ENCODE results near the gene DYNC2I2. TPM values are rescaled to one million over a fixed set of nuclear protein-coding genes. Genes with fewer than 3 reads are reported as not detected.
"Not testable (repeated sequence)": the region's sequence is repeated elsewhere in the genome, so short reads cannot be mapped to it uniquely, and the experiment has no call there.

The DYNC2I2 gene
- total and polyA plus RNA-seq, 2 donors from 2014 or later: 76.6 to 98.6 TPM

GRCh38 chr9:128588581-128589233 is 67.9 kb downstream of the DYNC2I2 start:
- intact Hi-C loops (cut with DNase I): no loop called here
- no peak overlapping the region for H3K4me3 ChIP-seq (ENCODE audit: low read length in 3 of 3)
- TF ChIP-seq, protein P1, sequence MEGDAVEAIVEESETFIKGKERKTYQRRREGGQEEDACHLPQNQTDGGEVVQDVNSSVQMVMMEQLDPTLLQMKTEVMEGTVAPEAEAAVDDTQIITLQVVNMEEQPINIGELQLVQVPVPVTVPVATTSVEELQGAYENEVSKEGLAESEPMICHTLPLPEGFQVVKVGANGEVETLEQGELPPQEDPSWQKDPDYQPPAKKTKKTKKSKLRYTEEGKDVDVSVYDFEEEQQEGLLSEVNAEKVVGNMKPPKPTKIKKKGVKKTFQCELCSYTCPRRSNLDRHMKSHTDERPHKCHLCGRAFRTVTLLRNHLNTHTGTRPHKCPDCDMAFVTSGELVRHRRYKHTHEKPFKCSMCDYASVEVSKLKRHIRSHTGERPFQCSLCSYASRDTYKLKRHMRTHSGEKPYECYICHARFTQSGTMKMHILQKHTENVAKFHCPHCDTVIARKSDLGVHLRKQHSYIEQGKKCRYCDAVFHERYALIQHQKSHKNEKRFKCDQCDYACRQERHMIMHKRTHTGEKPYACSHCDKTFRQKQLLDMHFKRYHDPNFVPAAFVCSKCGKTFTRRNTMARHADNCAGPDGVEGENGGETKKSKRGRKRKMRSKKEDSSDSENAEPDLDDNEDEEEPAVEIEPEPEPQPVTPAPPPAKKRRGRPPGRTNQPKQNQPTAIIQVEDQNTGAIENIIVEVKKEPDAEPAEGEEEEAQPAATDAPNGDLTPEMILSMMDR (IDR thresholded peaks at IDR 0.05; ENCODE audit: borderline replicate concordance, extremely low read depth, insufficient read depth): no peak
- DNase-seq (no peak), FAIRE-seq (no peak)
- H3K36me3 ChIP-seq (ENCODE audit: control insufficient read depth in 2 of 3, insufficient read depth in 3 of 3, low read length in 3 of 3): peaks cover 20 to 61% (median 60%) of the 10 kb centered on the region in 3 donors
- H3K27ac ChIP-seq (ENCODE audit: low read depth in 2 of 2, low read length in 2 of 2): no peak overlapping the region
- no peaks in the 10 kb centered on the region for H3K9me3 ChIP-seq (ENCODE audit: control insufficient read depth in 2 of 3, insufficient read depth in 1 of 3, low read length in 3 of 3)
- H3K27me3 ChIP-seq (ENCODE audit: control insufficient read depth, insufficient read depth, low read length): no peaks in the 10 kb centered on the region
- H3K4me1 ChIP-seq (ENCODE audit: control insufficient read depth in 2 of 3, insufficient read depth in 2 of 3, low read depth in 1 of 3, low read length in 3 of 3): no peaks in the 10 kb centered on the region
- H3K9ac ChIP-seq (ENCODE audit: low read length in 3 of 3): no peak overlapping the region

DNA sequence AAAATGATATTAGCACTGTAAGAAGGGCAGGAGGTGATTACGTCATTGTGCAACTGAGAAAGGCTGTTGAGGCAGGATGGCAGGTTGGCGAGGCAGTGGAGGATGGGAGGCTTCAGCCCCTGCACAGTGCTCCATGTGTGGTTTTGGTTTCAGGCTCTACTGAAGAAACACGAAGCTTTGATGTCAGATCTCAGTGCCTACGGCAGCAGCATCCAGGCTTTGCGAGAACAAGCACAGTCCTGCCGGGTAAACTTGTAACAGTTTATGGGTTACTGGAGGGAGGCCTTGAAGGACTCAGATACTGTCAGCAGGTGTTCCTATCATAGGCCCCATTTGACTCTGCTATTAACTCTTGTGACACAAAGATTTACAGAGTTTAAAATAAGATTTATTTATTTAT is 69.2 kb downstream of the DYNC2I2 start:
- Histone ChIP-seq H3K36me3 (ENCODE audit: control insufficient read depth in 2 of 3, insufficient read depth in 3 of 3, low read length in 3 of 3) (peaks cover 28 to 63% (median 62%) of the 10 kb centered on the region in 3 donors), H3K27me3 (ENCODE audit: control insufficient read depth, insufficient read depth, low read length) (no peaks in the 10 kb centered on the region), H3K27ac (ENCODE audit: low read depth in 2 of 2, low read length in 2 of 2) (no peak overlapping the region), H3K4me3 (ENCODE audit: low read length in 3 of 3) (no peak overlapping the region), H3K9me3 (ENCODE audit: control insufficient read depth in 2 of 3, insufficient read depth in 1 of 3, low read length in 3 of 3) (no peaks in the 10 kb centered on the region), H3K9ac (ENCODE audit: low read length in 3 of 3) (no peak overlapping the region), H3K4me1 (ENCODE audit: control insufficient read depth in 2 of 3, insufficient read depth in 2 of 3, low read depth in 1 of 3, low read length in 3 of 3) (no peaks in the 10 kb centered on the region)
- intact Hi-C loops (cut with DNase I): no loop called here
- FAIRE-seq (no peak), DNase-seq (no peak)
- TF ChIP-seq, protein P1 (IDR thresholded peaks at IDR 0.05; ENCODE audit: borderline replicate concordance, extremely low read depth, insufficient read depth): no peak

- intact Hi-C loops (cut with DNase I); FAIRE-seq; DNase-seq: not testable (repeated sequence)
Measured at GRCh38 chr9:128586934-128587333, 69.7 kb downstream of the DYNC2I2 start.

DNA sequence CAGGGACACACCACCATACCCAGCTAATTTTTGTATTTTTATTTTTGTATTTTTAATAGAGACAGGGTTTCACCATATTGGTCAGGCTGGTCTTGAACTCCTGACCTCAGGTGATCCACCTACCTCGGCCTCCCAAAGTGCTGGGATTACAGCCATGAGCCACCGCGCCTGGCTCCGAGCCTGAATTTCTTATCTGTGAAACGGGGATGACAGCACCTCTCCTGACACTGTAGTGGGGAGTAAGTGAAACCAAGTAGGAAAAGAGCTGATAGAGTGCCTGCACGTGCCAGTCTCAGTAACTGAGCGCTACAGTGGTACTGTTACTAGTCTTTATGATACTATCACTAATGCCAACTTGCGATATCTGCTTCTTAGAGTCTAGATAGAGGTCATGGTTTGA is 71.5 kb downstream of the DYNC2I2 start:
- intact Hi-C loops (cut with DNase I); H3K27ac ChIP-seq (ENCODE audit: low read depth in 2 of 2, low read length in 2 of 2); H3K4me3 ChIP-seq (ENCODE audit: low read length in 3 of 3); DNase-seq; H3K27me3 ChIP-seq (ENCODE audit: control insufficient read depth, insufficient read depth, low read length); H3K4me1 ChIP-seq (ENCODE audit: control insufficient read depth in 2 of 3, insufficient read depth in 2 of 3, low read depth in 1 of 3, low read length in 3 of 3); H3K9me3 ChIP-seq (ENCODE audit: control insufficient read depth in 2 of 3, insufficient read depth in 1 of 3, low read length in 3 of 3); H3K9ac ChIP-seq (ENCODE audit: low read length in 3 of 3); FAIRE-seq: not testable (repeated sequence)
- H3K36me3 ChIP-seq (ENCODE audit: control insufficient read depth in 2 of 3, insufficient read depth in 3 of 3, low read length in 3 of 3): peaks cover 31 to 79% (median 69%) of the 10 kb centered on the region in 3 donors

More at GRCh38 chr9:128586934-128587333, 69.7 kb downstream of the DYNC2I2 start:
- peaks cover 29 to 67% (median 66%) of the 10 kb centered on the region in 3 donors for H3K36me3 ChIP-seq (ENCODE audit: control insufficient read depth in 2 of 3, insufficient read depth in 3 of 3, low read length in 3 of 3)
- H3K27me3 ChIP-seq (ENCODE audit: control insufficient read depth, insufficient read depth, low read length); H3K27ac ChIP-seq (ENCODE audit: low read depth in 2 of 2, low read length in 2 of 2); H3K9ac ChIP-seq (ENCODE audit: low read length in 3 of 3); H3K4me1 ChIP-seq (ENCODE audit: control insufficient read depth in 2 of 3, insufficient read depth in 2 of 3, low read depth in 1 of 3, low read length in 3 of 3); H3K9me3 ChIP-seq (ENCODE audit: control insufficient read depth in 2 of 3, insufficient read depth in 1 of 3, low read length in 3 of 3); H3K4me3 ChIP-seq (ENCODE audit: low read length in 3 of 3): not testable (repeated sequence)

Other genes starting within 250 kb of the DYNC2I2 start
- gene CERCAM, start 236.0 kb downstream of the DYNC2I2 start, total RNA-seq: 25.5 TPM
- gene CERCAM, start 236.0 kb downstream of the DYNC2I2 start, polyA plus RNA-seq (ENCODE audit: insufficient read depth, low read depth, low replicate concordance): 19.7 TPM
- gene ODF2, start 200.8 kb downstream of the DYNC2I2 start, total RNA-seq: 23.6 TPM
- gene ODF2, start 200.8 kb downstream of the DYNC2I2 start, polyA plus RNA-seq (ENCODE audit: insufficient read depth, low read depth, low replicate concordance): 10.6 TPM
- gene GLE1, start 152.1 kb downstream of the DYNC2I2 start, total RNA-seq: 22.8 TPM
- 15.6 TPM for gene GLE1, start 152.1 kb downstream of the DYNC2I2 start, polyA plus RNA-seq (ENCODE audit: insufficient read depth, low read depth, low replicate concordance)
- 354 TPM for gene SPTAN1, start 104.3 kb downstream of the DYNC2I2 start, total RNA-seq
- gene SPTAN1, start 104.3 kb downstream of the DYNC2I2 start, polyA plus RNA-seq (ENCODE audit: insufficient read depth, low read depth, low replicate concordance): 210 TPM
- gene SET, start 32.4 kb upstream of the DYNC2I2 start, total RNA-seq: 247 TPM
- 127 TPM for gene SET, start 32.4 kb upstream of the DYNC2I2 start, polyA plus RNA-seq (ENCODE audit: insufficient read depth, low read depth, low replicate concordance)
- gene PKN3, start 45.7 kb upstream of the DYNC2I2 start, total RNA-seq: 14.7 TPM
- gene PKN3, start 45.7 kb upstream of the DYNC2I2 start, polyA plus RNA-seq (ENCODE audit: insufficient read depth, low read depth, low replicate concordance): 3.9 TPM
- 39.9 TPM for gene ZDHHC12, start 67.3 kb upstream of the DYNC2I2 start, total RNA-seq
- 54.7 TPM for gene ZDHHC12, start 67.3 kb upstream of the DYNC2I2 start, polyA plus RNA-seq (ENCODE audit: insufficient read depth, low read depth, low replicate concordance)
- 43.2 TPM for gene ZER1, start 115.1 kb upstream of the DYNC2I2 start, total RNA-seq
- gene ZER1, start 115.1 kb upstream of the DYNC2I2 start, polyA plus RNA-seq (ENCODE audit: insufficient read depth, low read depth, low replicate concordance): 31.1 TPM
- gene TBC1D13, start 130.4 kb upstream of the DYNC2I2 start, total RNA-seq: 29.0 TPM
- 38.5 TPM for gene TBC1D13, start 130.4 kb upstream of the DYNC2I2 start, polyA plus RNA-seq (ENCODE audit: insufficient read depth, low read depth, low replicate concordance)
- 20.6 TPM for gene ENDOG, start 161.7 kb upstream of the DYNC2I2 start, total RNA-seq
- gene ENDOG, start 161.7 kb upstream of the DYNC2I2 start, polyA plus RNA-seq (ENCODE audit: insufficient read depth, low read depth, low replicate concordance): 59.9 TPM
- 42.0 TPM for gene SPOUT1, start 172.9 kb upstream of the DYNC2I2 start, total RNA-seq
- 56.8 TPM for gene SPOUT1, start 172.9 kb upstream of the DYNC2I2 start, polyA plus RNA-seq (ENCODE audit: insufficient read depth, low read depth, low replicate concordance)
- 5.1 TPM for gene KYAT1, start 225.1 kb upstream of the DYNC2I2 start, total RNA-seq
- gene KYAT1, start 225.1 kb upstream of the DYNC2I2 start, polyA plus RNA-seq (ENCODE audit: insufficient read depth, low read depth, low replicate concordance): 17.0 TPM
- 37.4 TPM for gene LRRC8A, start 225.3 kb upstream of the DYNC2I2 start, total RNA-seq
- gene LRRC8A, start 225.3 kb upstream of the DYNC2I2 start, polyA plus RNA-seq (ENCODE audit: insufficient read depth, low read depth, low replicate concordance): 18.5 TPM